HG03159 (cell line): ENCODE data around the gene UTP15.
A peak's percentile ranks its signal among the peaks of the same experiment; 100 is the strongest.

ENCODE experiments used
- ATAC-seq: cut with Tn5 transposase; IDR thresholded peaks from one replicate; pipeline ENCODE4 v1.9.1; 2021; ENCODE audit warnings: mild to moderate bottlenecking, moderate library complexity; ENCODE audit not compliant: unreplicated experiment

UTP15 gene

GRCh38 chr5:73623060-73623459 lies 57.5 kb downstream of the UTP15 start:
- no peak for ATAC-seq

- ATAC-seq = no peak
Measured at GRCh38 chr5:73623901-73624404, 58.4 kb downstream of the UTP15 start.

GRCh38 chr5:73624888-73625287 lies 59.3 kb downstream of the UTP15 start:
- no peak for ATAC-seq

GRCh38 chr5:73625372-73625943 lies 59.9 kb downstream of the UTP15 start:
- ATAC-seq = peak; percentile 28

GRCh38 chr5:73625944-73626811 lies 60.6 kb downstream of the UTP15 start, which contains the start of gene ARHGEF28:
ARHGEF28 (plus strand) TSS chr5:73626196; CDS start chr5:73684852, 58,656 bp downstream.
- ATAC-seq = peak; percentile 46

- ATAC-seq = no peak
Measured at GRCh38 chr5:73626814-73627313, 61.3 kb downstream of the UTP15 start.

- ATAC-seq = no peak
Measured at GRCh38 chr5:73629456-73629855, 63.9 kb downstream of the UTP15 start.

GRCh38 chr5:73630765-73631164 lies 65.2 kb downstream of the UTP15 start:
- no peak for ATAC-seq

- ATAC-seq = no peak
Measured at GRCh38 chr5:73631500-73631899, 66.0 kb downstream of the UTP15 start.
